Left colon (tissue), 2 donors: Measurements from ENCODE around the gene SEMA4A. TPM values are rescaled to one million over a fixed set of nuclear protein-coding genes. Genes with fewer than 3 reads are reported as not detected.
"Not testable (repeated sequence)": the region's sequence is repeated elsewhere in the genome, so short reads cannot be mapped to it uniquely, and the experiment has no call there.

Source experiments
- ATAC-seq: fragments of 200-7000 bp; cut with Tn5 transposase; one replicate; pipeline ENCODE4 v1.9.1; 2020; ENCODE audit warnings: mild to moderate bottlenecking, moderate library complexity
- DNase-seq, 2 donors: peaks; one replicate each; pipeline ENCODE4 v3.0.0-alpha.2; 2020
- intact Hi-C, 2 donors: fragments of 100-400 bp; cut with DNase I in 1 of 2; cut with micrococcal nuclease in 1 of 2; formaldehyde crosslinking; loops; one replicate each; pipeline versions ENCODE4 v1.11.2 to v1.14.0; 2022; cut with DNase I, micrococcal nuclease
- total RNA-seq, 2 donors: library from RNA; stranded (reverse); fragmentation: NEBNext Ultra II Directional; extraction: Animal tissue kit (Norgen Biotek cat#: 25700); gene quantifications; one replicate each; pipeline ENCODE4 v1.2.1, GENCODE V29; 2021
- donor health status: DM: no; HTN: no; CAD: no.
- donor health status: DM: yes; HTN: yes; CAD: no.

Gene SEMA4A
- total RNA-seq, 2 donors from 2014 or later, result 3.5 to 6.5 TPM

DNA sequence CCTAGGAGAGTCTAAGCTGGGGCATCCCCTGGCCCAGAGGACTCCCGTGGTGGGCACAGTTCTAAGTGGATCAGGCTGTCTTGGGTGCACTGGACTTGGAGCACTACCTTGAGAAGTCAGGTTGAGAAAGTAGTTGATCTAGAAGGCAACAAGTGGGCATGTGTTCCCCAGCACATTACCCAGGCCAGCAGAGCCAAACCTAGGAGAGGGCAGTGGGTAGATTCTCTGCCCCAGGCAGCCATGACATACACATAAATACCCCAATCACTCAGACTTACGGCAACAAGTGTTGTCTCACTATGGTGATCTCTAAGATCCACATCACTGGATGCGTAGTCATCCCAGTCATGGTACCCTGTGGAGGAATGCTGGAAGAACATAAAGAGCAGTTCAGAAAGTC, 57.9 kb downstream of the SEMA4A start:
- DNase-seq (no peak), ATAC-seq (no peak)
- intact Hi-C loops, result no loop called here

DNA sequence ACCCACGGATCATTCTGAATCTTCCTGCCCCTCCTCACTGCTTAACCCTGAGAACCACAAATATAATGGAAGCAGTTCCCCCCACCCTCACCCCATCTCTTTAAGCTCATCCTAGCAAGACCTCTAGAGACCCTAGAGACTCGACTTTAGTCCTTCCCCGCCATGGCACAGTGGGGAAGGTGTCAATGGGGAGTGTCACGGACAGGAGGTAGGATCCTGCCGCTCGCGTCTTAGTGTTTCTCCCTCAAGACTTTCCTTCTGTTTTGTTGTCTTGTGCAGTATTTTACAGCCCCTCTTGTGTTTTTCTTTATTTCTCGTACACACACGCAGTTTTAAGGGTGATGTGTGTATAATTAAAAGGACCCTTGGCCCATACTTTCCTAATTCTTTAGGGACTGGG, 58.7 kb downstream of the SEMA4A start:
- DNase-seq (no peak), ATAC-seq (no peak)
- intact Hi-C loops, result no loop called here

DNA sequence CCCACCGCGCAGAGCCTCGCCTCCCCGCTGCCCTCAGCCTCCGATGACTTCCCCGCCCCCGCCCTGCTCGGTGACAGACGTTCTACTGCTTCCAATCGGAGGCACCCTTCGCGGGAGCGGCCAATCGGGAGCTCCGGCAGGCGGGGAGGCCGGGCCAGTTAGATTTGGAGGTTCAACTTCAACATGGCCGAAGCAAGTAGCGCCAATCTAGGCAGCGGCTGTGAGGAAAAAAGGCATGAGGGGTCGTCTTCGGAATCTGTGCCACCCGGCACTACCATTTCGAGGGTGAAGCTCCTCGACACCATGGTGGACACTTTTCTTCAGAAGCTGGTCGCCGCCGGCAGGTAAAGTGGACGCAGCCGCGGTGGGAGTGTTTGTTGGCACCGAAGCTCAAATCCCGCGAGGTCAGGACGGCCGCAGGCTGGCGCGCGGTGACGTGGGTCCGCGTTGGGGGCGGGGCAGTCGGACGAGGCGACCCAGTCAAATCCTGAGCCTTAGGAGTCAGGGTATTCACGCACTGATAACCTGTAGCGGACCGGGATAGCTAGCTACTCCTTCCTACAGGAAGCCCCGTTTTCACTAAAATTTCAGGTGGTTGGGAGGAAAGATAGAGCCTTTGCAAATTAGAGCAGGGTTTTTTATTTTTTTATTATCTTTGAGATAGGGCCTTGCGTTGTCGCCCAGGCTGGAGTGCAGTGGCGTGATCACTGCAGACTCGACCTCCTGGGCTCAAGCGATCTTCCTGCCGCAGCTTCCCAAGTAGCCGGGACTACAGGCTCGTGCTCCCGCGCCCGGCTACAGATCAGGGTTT, 59.7 kb downstream of the SEMA4A start, which contains the start of gene PMF1:
PMF1 (plus strand) TSS at position 175 of the 811 bp plus-strand sequence; CDS start at position 184, 9 bp downstream.
- ATAC-seq (peak; percentile 96), DNase-seq (peak; percentile 98)
- intact Hi-C loops, result no loop called here

DNA sequence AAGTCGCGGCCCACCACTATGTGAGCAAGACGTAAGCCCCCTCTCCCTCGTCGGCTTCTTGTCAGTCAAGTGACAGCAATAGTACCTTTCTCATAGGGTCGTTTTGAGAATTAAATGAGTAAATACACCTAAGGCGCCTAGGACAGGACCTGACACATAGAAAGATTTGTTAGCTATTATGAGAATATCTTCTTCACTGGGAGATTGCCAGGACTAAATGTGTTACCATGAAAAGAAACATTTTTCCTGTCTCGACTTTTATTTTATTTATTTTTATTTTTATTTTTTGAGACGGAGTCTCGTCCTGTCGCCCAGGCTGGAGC, 60.2 kb downstream of the SEMA4A start:
- intact Hi-C loops, result no loop called here
- DNase-seq, result no peak
- no peak for ATAC-seq

DNA sequence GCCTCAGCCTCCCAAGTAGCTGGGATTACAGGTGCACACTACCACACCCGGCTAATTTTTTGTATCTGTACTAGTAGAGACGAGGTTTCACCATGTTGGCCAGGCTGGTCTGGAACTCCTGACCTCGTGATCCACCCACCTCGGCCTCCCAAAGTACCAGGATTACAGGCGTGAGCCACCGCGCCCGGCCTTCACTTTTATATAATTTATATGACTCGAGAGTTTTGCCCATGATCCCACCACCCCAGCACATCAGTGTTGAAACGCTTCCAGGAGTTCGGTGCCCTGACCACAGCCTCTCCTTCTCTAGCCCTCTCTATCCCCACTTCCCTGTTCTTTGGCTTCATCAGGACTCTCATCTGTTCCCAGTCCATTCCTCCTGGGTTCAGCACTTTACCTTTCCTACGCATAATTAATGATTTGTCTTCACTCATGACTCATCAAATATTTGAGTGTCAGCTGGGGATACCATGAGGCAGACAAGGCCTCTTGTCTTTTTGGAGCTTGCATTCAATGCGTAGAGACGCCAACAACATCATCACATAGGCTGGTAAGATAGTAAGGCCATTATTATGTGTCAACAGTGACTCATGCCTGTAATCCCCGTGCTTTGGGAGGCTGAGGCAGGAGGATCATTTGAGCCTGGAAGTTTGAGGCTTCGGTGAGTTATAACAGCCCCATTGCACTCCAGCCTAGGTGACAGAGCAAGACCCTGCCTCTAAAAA, 60.8 kb downstream of the SEMA4A start:
- DNase-seq (no peak), ATAC-seq (no peak)
- intact Hi-C loops, result no loop called here

DNA sequence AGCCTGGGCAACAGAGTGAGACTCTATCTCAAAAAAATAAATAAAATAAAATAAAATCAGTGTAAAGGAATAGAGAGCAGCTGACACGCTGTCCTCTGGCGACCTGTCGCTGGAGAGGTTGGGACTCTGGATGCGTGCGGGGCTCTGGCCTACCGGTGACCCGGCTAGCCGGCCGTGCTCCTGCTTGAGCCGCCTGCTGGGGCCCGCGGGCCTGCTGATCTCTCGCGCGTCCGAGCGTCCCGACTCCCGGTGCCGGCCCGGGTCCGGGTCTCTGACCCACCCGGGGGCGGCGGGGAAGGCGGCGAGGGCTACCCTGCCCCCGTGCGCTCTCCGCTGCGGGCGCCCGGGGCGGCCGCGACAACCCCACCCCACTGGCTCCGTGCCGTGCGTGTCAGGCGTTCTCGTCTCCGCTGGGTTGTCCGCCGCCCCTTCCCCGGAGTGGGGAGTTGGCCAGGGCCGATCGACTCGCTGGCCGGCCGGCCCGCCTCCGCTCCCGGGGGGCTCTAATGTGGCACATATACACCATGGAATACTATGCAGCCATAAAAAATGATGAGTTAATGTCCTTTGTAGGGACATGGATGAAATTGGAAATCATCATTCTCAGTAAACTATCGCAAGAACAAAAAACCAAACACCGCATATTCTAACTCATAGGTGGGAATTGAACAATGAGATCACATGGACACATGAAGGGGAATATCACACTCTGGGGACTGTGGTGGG, 63.1 kb downstream of the SEMA4A start:
- ATAC-seq, intact Hi-C loops: not testable (repeated sequence)

DNA sequence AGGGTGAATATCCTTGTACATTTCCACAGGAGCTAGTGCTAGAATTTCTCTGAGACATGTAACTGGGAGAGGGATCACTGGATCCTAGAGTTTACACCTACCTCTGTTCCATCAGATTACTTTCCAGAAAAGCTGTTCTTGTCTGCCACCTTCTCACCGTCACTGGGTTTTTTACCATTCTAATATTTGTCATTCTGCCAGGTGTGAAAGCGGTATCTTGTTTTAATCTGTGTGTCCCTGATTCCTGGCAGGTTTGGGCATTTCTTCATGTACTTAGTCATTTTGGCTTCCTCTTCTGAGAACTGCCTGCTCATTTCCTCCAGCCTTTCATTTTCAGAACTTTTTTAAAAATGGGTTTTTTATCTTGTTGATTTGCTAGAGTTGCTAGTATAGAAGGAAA, 64.5 kb downstream of the SEMA4A start:
- ATAC-seq, result no peak
- DNase-seq, result no peak
- intact Hi-C loops, result no loop called here

More for the DNA sequence above, 63.1 kb downstream of the SEMA4A start:
- DNase-seq, result not testable (repeated sequence)

DNA sequence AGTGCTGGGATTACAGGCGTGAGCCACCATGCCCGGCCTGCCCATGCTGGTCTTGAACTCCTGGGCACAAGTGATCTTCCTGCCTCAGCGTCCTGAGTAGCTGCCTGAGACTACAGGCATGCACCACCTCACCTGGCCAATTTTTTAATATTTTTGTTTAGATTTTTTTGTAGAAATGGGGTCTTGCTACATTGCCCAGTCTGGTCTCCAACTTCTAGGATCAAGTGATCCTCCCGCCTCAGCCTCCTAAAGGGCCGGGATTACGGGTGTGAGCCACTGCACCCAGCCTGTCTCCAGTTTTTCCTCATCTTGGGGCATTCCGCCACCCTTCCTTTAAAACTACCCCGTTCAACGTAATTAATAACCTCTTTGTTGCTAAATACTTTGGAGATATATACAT, 66.8 kb downstream of the SEMA4A start:
- intact Hi-C loops, result no loop called here
- DNase-seq (no peak), ATAC-seq (no peak)

DNA sequence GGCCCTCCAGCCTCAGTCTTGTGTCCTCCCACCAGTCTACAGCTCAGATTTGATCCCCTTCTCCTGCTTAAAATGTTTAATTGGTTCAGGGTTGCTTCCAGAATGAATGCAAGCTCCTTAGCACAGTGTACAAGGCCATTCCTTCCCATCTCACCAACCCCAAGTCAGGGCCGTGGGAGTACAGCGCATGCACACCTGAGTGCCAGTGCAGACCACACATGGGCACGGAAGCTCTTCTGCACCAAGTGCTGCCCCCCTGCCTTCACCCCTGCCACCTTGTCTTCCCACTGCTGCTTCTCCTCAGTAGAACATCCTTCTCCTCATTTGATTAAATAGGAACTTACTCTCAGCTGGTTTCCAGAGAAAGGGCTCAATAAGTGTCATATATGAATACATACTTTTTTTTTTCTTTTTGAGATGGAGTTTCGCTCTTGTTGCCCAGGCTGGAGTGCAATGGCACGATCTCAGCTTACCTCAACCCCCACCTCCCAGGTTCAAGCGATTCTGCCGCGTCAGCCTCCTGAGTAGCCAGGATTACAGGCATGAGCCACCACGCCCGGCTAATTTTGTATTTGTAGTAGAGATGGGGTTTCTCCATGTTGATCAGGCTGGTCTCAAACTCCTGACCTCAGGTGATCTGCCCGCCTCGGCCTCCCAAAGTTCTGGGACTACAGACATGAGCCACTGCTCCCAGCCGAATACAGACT, 68.8 kb downstream of the SEMA4A start:
- intact Hi-C loops, result no loop called here
- no peak for DNase-seq
- no peak for ATAC-seq

DNA sequence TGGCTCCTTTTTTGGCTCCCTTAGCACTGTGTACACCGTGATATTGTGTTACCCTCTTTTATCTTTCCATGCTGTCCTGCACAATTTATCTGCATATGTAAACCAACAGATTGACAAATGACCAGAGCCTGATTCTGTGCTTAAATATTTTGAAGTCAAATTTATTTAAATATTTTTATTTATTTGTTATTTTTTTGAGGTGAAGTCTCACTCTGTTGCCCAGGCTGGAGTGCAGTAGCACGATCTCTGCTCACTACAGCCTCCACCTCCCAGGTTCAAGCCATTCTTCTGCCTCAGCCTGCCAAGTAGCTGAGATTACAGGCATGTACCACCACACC, 72.3 kb downstream of the SEMA4A start:
- ATAC-seq, result no peak

DNA sequence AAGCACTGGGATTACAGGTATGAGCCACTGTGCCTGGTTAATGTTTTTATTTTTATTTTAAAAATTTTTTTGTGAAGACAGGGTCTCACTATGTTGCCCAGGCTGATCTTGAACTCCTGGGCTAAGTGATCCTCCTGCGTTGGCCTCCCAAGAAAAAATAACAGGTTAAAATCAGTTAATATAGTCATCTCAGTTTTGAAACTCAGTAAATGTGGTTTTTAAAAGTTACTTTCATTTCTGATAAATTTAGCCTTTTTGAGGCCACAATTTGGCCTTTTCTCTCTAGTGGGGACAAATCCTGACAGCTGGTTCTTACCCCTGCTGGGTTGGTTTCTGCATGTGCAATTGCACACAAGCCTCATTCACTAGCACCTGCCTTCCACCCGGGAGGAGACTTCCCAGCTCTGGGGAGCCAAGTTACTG, 72.7 kb downstream of the SEMA4A start:
- DNase-seq (no peak), ATAC-seq (no peak)
- intact Hi-C loops, result loop anchor here (5.0 kb wide), 2 partner anchors 79 to 134 kb away; no protein-coding TSS in a partner anchor

More for the DNA sequence above, 72.3 kb downstream of the SEMA4A start:
- intact Hi-C loops, result loop anchor here (2.0 to 5.0 kb wide), 3 partner anchors 78 to 137 kb away; no protein-coding TSS in a partner anchor
- DNase-seq, result no peak

DNA sequence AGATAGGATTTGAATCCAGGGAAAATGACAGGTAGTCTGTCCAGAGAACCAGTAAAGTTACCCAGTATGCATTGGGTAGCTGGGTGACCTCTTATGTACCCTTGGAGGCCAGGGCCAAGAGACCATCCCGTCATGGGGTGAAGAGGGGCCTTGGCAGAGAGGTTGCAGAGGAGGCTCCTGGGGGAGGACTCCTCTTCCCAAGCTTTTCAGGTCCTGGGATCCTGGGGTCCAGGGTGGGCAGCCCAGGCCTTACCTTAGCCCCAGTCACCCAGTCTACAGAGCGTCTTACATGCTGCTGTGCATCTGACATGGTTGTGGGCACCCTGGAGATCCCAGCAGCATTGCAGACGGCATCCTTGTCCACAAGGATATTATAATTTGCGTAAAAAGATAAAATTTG, 73.4 kb downstream of the SEMA4A start:
- intact Hi-C loops, result loop anchor here (5.0 kb wide), 2 partner anchors 79 to 134 kb away; no protein-coding TSS in a partner anchor
- no peak for ATAC-seq
- DNase-seq, result no peak

Other genes starting within 250 kb of the SEMA4A start
- gene RIT1, start 242.2 kb upstream of the SEMA4A start, total RNA-seq, result 10 to 100 TPM; 21.5 to 26.3 TPM
- gene KHDC4, start 219.2 kb upstream of the SEMA4A start, total RNA-seq, result 10 to 100 TPM; 45.6 to 54.1 TPM
- 1 to 10 TPM; 5.2 to 5.6 TPM for gene RXFP4, start 211.9 kb upstream of the SEMA4A start, total RNA-seq
- 100 to 1,000 TPM in 1 of 2 donors, 10 to 100 TPM in 1; 99.3 to 103 TPM for gene ARHGEF2, start 175.0 kb upstream of the SEMA4A start, total RNA-seq
- gene SSR2, start 132.6 kb upstream of the SEMA4A start, total RNA-seq, result 100 to 1,000 TPM; 180 TPM
- 10 to 100 TPM; 21.7 to 26.7 TPM for gene UBQLN4, start 99.8 kb upstream of the SEMA4A start, total RNA-seq
- 10 to 100 TPM; 70.6 to 72.7 TPM for gene LAMTOR2, start 98.8 kb upstream of the SEMA4A start, total RNA-seq
- gene RAB25, start 92.4 kb upstream of the SEMA4A start, total RNA-seq, result 100 to 1,000 TPM; 203 to 231 TPM
- gene MEX3A, start 71.1 kb upstream of the SEMA4A start, total RNA-seq, result 1 to 10 TPM in 1 of 2 donors, under 1 TPM in 1; 0.78 to 1.1 TPM
- gene LMNA, start 38.9 kb upstream of the SEMA4A start, total RNA-seq, result 100 to 1,000 TPM; 335 to 478 TPM
- gene SLC25A44, start 40.5 kb downstream of the SEMA4A start, total RNA-seq, result 10 to 100 TPM; 21.3 to 30.3 TPM
- gene PMF1, start 59.4 kb downstream of the SEMA4A start, total RNA-seq, result 10 to 100 TPM; 39.3 to 40.3 TPM
- 1 to 10 TPM; 1.1 to 1.2 TPM for gene BGLAP, start 88.6 kb downstream of the SEMA4A start, total RNA-seq
- gene PAQR6, start 94.5 kb downstream of the SEMA4A start, total RNA-seq, result 1 to 10 TPM; 1.8 to 3.0 TPM
- gene SMG5, start 129.2 kb downstream of the SEMA4A start, total RNA-seq, result 10 to 100 TPM; 65.3 to 73.9 TPM
- 1 to 10 TPM; 3.9 to 4.0 TPM for gene TMEM79, start 130.7 kb downstream of the SEMA4A start, total RNA-seq
- 10 to 100 TPM; 43.8 to 50.3 TPM for gene GLMP, start 142.1 kb downstream of the SEMA4A start, total RNA-seq
- not detected for gene VHLL, start 145.7 kb downstream of the SEMA4A start, total RNA-seq
- gene CCT3, start 184.7 kb downstream of the SEMA4A start, total RNA-seq, result 100 to 1,000 TPM; 116 to 119 TPM
- not detected for gene TSACC, start 184.9 kb downstream of the SEMA4A start, total RNA-seq
- not detected for gene RHBG, start 215.6 kb downstream of the SEMA4A start, total RNA-seq